Hepatocyte (in vitro differentiated cells): Measurements from ENCODE around the gene PPHLN1.

Experiments
- CTCF ChIP-seq: fragments of 200-600 bp; sonication (generic); IDR thresholded peaks from 2 replicates; pipeline ENCODE4 v1.5.1; 2016; ENCODE audit warnings: antibody characterized with exemption, mild to moderate bottlenecking; ENCODE audit not compliant: poor library complexity
- EZH2 ChIP-seq: fragments of 200-600 bp; sonication (generic); IDR thresholded peaks from 2 replicates; pipeline ENCODE4 v1.6.1; 2016; ENCODE audit warnings: antibody characterized with exemption, mild to moderate bottlenecking, borderline replicate concordance

GRCh38 chr12:42396473-42397259, 70.7 kb downstream of the PPHLN1 start:
- TF ChIP-seq CTCF (no peak), EZH2 (no peak)
